ENCODE data around the gene CDKAL1. TPM values are rescaled to one million over a fixed set of nuclear protein-coding genes. Genes with fewer than 3 reads are reported as not detected.

Gene CDKAL1
- total and polyA plus RNA-seq, 2 experiments from 2014 or later = 14.4 to 19.5 TPM

DNA sequence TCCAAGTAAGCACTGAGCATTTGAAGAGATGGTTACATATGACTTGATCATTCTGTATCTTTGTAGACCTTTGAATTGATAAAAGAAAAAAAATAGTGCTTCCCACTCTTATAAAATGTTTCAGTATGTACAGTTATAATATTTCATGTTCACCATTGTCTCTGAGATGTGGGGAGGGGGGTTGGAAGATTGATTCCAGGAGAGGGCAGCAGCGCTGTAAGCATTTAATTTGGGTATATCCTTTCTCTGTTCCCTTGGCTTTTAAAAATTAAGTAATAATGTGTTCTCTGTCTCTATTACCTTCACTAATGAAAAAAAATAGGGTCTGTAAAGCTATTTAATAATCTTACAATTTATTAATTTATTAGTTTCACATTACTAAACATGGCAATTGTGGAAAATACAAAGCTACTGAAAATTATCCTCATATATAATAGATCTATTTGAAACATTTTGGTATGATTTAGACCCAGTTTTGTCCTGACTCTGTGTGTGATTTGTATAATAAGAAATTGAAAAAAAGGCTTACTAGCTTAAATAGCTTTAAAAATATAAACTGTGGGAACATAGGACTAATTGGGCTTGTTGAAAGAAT, 341.2 kb downstream of the CDKAL1 start:
- 63% methylated on average over 1 of the region's 1 CpG for WGBS (ENCODE audit: low lambda C conversion rate, missing lambda C conversion rate)
- Histone ChIP-seq H3K79me2 (no peaks in the 10 kb centered on the region), H4K20me1 (ENCODE audit: insufficient read depth, poor library complexity, severe bottlenecking) (no peaks in the 10 kb centered on the region), H3K4me3 (no peak overlapping the region), H3K36me3 (replicated peaks; ENCODE audit: insufficient read depth, low read depth) (no peaks in the 10 kb centered on the region), H3K4me1 (ENCODE audit: insufficient read depth) (peaks cover 21% of the 10 kb centered on the region), H2AFZ (no peak overlapping the region), H3K27me3 (no peaks in the 10 kb centered on the region), H3K9me2 (replicated peaks; ENCODE audit: insufficient read depth) (no peaks in the 10 kb centered on the region), H3K27ac (peak overlapping the region; percentile 89), H3K4me2 (peak overlapping the region; percentile 27), H3K9me3 (ENCODE audit: low read depth) (no peaks in the 10 kb centered on the region)
- peak; percentile 45 for DNase-seq (ENCODE audit: low spot score)
- TF ChIP-seq EZH2phosphoT487 (IDR thresholded peaks at IDR 0.05; ENCODE audit: low read depth, severe bottlenecking, unreplicated experiment) (no peak), CTCF (IDR thresholded peaks at IDR 0.05; ENCODE audit: poor library complexity) (peak; percentile 50)

DNA sequence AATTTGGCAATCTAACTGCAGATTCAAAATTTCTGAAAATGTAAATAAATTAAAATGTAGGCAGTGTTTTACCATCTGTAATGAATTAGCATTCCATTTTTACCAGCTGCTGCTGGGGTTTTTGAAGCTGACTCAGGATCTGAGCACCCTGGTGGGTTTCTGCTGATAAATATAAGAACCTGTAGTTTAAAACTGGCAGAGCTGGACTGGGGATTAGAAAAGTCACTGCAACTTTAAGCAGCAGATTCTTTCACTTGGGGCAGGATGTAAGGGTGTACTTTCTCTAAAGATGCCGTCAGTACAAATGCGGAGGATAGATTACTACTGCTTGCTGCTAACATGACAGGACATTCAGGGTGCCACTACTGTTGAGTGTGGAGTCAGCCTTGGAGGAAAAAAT, 341.8 kb downstream of the CDKAL1 start:
- peak; percentile 8 for DNase-seq (ENCODE audit: low spot score)
- no peak overlapping the region for H3K4me3 ChIP-seq
- H3K4me1 ChIP-seq (ENCODE audit: insufficient read depth) = peaks cover 21% of the 10 kb centered on the region
- peak overlapping the region; percentile 27 for H3K4me2 ChIP-seq
- no peak overlapping the region for H2AFZ ChIP-seq
- WGBS (ENCODE audit: low lambda C conversion rate, missing lambda C conversion rate) = 26% methylated on average over 2 of the region's 2 CpGs
- no peak for TF ChIP-seq CTCF (IDR thresholded peaks at IDR 0.05; ENCODE audit: poor library complexity)
- TF ChIP-seq EZH2 (IDR thresholded peaks at IDR 0.05; ENCODE audit: borderline replicate concordance) = no peak
- no peak for TF ChIP-seq EZH2phosphoT487 (IDR thresholded peaks at IDR 0.05; ENCODE audit: low read depth, severe bottlenecking, unreplicated experiment)
- H3K9me2 ChIP-seq (replicated peaks; ENCODE audit: insufficient read depth) = no peaks in the 10 kb centered on the region
- H3K27ac ChIP-seq = peak overlapping the region; percentile 89
- no peaks in the 10 kb centered on the region for H3K36me3 ChIP-seq (replicated peaks; ENCODE audit: insufficient read depth, low read depth)
- H3K79me2 ChIP-seq = no peaks in the 10 kb centered on the region
- no peaks in the 10 kb centered on the region for H3K9me3 ChIP-seq (ENCODE audit: low read depth)
- H3K27me3 ChIP-seq = no peaks in the 10 kb centered on the region
- H4K20me1 ChIP-seq (ENCODE audit: insufficient read depth, poor library complexity, severe bottlenecking) = no peaks in the 10 kb centered on the region

DNA sequence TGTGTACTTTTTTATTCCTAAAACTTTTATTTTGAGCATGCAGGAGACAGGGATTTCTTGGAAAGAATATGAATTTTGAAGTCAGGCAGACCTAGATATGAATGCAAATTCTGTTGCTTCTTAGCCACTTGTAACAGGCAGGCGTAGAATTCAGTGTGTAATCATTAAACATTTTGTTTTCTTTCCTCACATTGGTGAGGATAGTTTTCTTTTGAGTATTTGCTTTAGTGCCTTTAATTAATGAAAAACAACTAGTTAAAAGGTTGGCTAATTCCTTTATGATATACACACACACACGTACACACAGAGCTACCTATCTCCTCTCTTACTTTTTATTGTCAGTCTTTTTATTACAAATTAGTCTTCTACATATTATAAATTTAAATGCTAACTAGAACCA, 342.3 kb downstream of the CDKAL1 start:
- TF ChIP-seq EZH2 (IDR thresholded peaks at IDR 0.05; ENCODE audit: borderline replicate concordance) = no peak
- TF ChIP-seq EZH2phosphoT487 (IDR thresholded peaks at IDR 0.05; ENCODE audit: low read depth, severe bottlenecking, unreplicated experiment) = no peak
- TF ChIP-seq CTCF (IDR thresholded peaks at IDR 0.05; ENCODE audit: poor library complexity) = no peak
- WGBS (ENCODE audit: low lambda C conversion rate, missing lambda C conversion rate) = 76% methylated on average over 2 of the region's 2 CpGs
- Histone ChIP-seq H3K9me2 (replicated peaks; ENCODE audit: insufficient read depth) (no peaks in the 10 kb centered on the region), H3K27me3 (no peaks in the 10 kb centered on the region), H3K36me3 (replicated peaks; ENCODE audit: insufficient read depth, low read depth) (no peaks in the 10 kb centered on the region), H3K4me3 (no peak overlapping the region), H2AFZ (no peak overlapping the region), H3K4me2 (peak overlapping the region; percentile 27), H3K27ac (peak overlapping the region; percentile 89), H4K20me1 (ENCODE audit: insufficient read depth, poor library complexity, severe bottlenecking) (no peaks in the 10 kb centered on the region), H3K4me1 (ENCODE audit: insufficient read depth) (peaks cover 21% of the 10 kb centered on the region), H3K9me3 (ENCODE audit: low read depth) (no peaks in the 10 kb centered on the region), H3K79me2 (no peaks in the 10 kb centered on the region)
- DNase-seq (ENCODE audit: low spot score) = no peak

Measured in hepatocyte (in vitro differentiated cells).